Liver (tissue), 3 donors: ENCODE measurements around the gene IFNW1.

Source experiments
- JUND ChIP-seq, 2 donors: IDR thresholded peaks; 2 replicates each; pipeline ENCODE4 v1.6.1; 2016; ENCODE audit warnings: antibody characterized with exemption in 2 of 2
- TAF1 ChIP-seq: conservative IDR thresholded peaks from 2 replicates; pipeline ENCODE4 v1.6.1; 2016; ENCODE audit warnings: antibody characterized with exemption, mild to moderate bottlenecking
- YY1 ChIP-seq: IDR thresholded peaks from 2 replicates; pipeline ENCODE4 v1.6.1; 2016; ENCODE audit warnings: antibody characterized with exemption, mild to moderate bottlenecking
- TF ChIP-seq, protein P1 (sequence below): fragments of 150-350 bp; IDR thresholded peaks from 2 replicates; pipeline ENCODE4 v1.5.1; 2017; ENCODE audit warnings: improper control_type of control experiment, low read depth, low read length; ENCODE audit not compliant: missing input control
- TF ChIP-seq, protein P2 (sequence below): IDR thresholded peaks from 2 replicates; pipeline ENCODE4 v1.6.1; 2016; ENCODE audit warnings: antibody characterized with exemption
- donor health status: healthy.
- donor health status: healthy.

DNA sequence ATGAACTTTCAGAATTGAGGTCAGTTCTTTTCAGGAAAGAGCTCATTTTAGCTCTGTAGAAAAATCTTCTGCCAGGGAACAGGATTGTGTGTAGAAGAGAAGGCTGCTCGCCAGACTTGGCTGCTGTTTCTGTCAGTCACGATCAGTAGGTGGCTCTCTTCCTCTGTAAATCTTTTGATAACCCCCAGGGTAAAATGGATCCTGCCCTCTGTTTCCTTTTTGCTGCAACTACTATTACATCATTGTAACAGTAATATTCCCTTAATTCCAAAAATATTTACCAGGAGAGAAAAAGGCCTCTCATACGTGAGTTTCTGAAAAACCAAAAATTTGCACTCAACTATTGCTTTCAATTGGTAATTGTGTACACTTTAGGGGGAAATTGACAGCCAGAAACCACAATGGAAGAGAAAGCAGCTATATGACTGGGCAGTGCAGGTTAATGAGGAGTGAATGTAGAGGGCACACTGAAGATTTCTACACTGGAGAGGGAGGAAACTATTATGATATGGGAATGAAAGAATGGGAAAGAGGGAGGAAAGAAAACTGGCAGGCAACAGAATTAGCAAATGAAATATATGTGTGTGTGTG, 12.5 kb upstream of the IFNW1 start:
- TF ChIP-seq, protein P1, sequence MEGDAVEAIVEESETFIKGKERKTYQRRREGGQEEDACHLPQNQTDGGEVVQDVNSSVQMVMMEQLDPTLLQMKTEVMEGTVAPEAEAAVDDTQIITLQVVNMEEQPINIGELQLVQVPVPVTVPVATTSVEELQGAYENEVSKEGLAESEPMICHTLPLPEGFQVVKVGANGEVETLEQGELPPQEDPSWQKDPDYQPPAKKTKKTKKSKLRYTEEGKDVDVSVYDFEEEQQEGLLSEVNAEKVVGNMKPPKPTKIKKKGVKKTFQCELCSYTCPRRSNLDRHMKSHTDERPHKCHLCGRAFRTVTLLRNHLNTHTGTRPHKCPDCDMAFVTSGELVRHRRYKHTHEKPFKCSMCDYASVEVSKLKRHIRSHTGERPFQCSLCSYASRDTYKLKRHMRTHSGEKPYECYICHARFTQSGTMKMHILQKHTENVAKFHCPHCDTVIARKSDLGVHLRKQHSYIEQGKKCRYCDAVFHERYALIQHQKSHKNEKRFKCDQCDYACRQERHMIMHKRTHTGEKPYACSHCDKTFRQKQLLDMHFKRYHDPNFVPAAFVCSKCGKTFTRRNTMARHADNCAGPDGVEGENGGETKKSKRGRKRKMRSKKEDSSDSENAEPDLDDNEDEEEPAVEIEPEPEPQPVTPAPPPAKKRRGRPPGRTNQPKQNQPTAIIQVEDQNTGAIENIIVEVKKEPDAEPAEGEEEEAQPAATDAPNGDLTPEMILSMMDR, result no peak
- no peak for TF ChIP-seq YY1
- TF ChIP-seq, protein P2, sequence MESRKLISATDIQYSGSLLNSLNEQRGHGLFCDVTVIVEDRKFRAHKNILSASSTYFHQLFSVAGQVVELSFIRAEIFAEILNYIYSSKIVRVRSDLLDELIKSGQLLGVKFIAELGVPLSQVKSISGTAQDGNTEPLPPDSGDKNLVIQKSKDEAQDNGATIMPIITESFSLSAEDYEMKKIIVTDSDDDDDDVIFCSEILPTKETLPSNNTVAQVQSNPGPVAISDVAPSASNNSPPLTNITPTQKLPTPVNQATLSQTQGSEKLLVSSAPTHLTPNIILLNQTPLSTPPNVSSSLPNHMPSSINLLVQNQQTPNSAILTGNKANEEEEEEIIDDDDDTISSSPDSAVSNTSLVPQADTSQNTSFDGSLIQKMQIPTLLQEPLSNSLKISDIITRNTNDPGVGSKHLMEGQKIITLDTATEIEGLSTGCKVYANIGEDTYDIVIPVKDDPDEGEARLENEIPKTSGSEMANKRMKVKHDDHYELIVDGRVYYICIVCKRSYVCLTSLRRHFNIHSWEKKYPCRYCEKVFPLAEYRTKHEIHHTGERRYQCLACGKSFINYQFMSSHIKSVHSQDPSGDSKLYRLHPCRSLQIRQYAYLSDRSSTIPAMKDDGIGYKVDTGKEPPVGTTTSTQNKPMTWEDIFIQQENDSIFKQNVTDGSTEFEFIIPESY, result no peak
- no peak for TF ChIP-seq TAF1
- no peak for TF ChIP-seq JUND (IDR thresholded peaks at IDR 0.05)
